Keratinocyte (primary cell): Measurements from ENCODE around the gene PAPPA. TPM values are rescaled to one million over a fixed set of nuclear protein-coding genes. Genes with fewer than 3 reads are reported as not detected.

Experiments used
- DNase-seq: peaks from one replicate; pipeline ENCODE4 v3.0.0-alpha.2; 2011; ENCODE audit warnings: low read depth, missing footprints, low spot score
- FAIRE-seq: peaks from 2 replicates; lab custom pipeline; 2011; peaks lifted over from hg19 to GRCh38; lab: Jason Lieb, UNC
- H2AFZ ChIP-seq: 2 replicates; pipeline ENCODE4 v1.6.0; 2012; ENCODE audit warnings: low read length, control low read depth, inconsistent platforms; ENCODE audit not compliant: control insufficient read depth
- H3K27ac ChIP-seq: 2 replicates; pipeline ENCODE4 v1.5.1; 2011; ENCODE audit warnings: low read length; ENCODE audit not compliant: control insufficient read depth, insufficient read depth
- H3K27me3 ChIP-seq: 3 replicates; pipeline ENCODE4 v1.6.0; 2011; ENCODE audit warnings: low read length; ENCODE audit not compliant: control insufficient read depth, insufficient read depth; ENCODE audit errors: extremely low read depth
- H3K36me3 ChIP-seq, 2 experiments: 2 replicates in 1 of 2; 3 replicates in 1 of 2; pipeline ENCODE4 v1.5.1; 2011; ENCODE audit warnings: low read length in 2 of 2, mild to moderate bottlenecking in 1 of 2; ENCODE audit not compliant: control insufficient read depth in 2 of 2, insufficient read depth in 2 of 2; ENCODE audit errors: extremely low read depth in 1 of 2
- H3K4me1 ChIP-seq: 3 replicates; pipeline ENCODE4 v1.5.1; 2011; ENCODE audit warnings: low read length; ENCODE audit not compliant: control insufficient read depth, insufficient read depth; ENCODE audit errors: extremely low read depth
- H3K4me2 ChIP-seq: 3 replicates; pipeline ENCODE4 v1.6.0; 2011; ENCODE audit warnings: low read depth, low read length; ENCODE audit not compliant: control insufficient read depth, insufficient read depth; ENCODE audit errors: extremely low read depth
- H3K4me3 ChIP-seq, 3 experiments: fragments of 200-600 bp in 1 of 3; sonication (generic) in 1 of 3; 2 replicates in 2 of 3; 3 replicates in 1 of 3; pipeline ENCODE4 v1.5.1; 2011 to 2016; ENCODE audit warnings: low read length in 3 of 3, mild to moderate bottlenecking in 3 of 3, control low read depth in 2 of 3, inconsistent platforms in 1 of 3, low read depth in 1 of 3, mixed read lengths in 1 of 3, mixed run types in 1 of 3, moderate library complexity in 1 of 3; ENCODE audit not compliant: control insufficient read depth in 2 of 3, insufficient read depth in 2 of 3; ENCODE audit errors: extremely low read depth in 1 of 3
- H3K79me2 ChIP-seq: 2 replicates; pipeline ENCODE4 v1.6.0; 2012; ENCODE audit warnings: low read length; ENCODE audit not compliant: control insufficient read depth, insufficient read depth
- H3K9ac ChIP-seq: 3 replicates; pipeline ENCODE4 v1.6.0; 2011; ENCODE audit warnings: low read length; ENCODE audit not compliant: control insufficient read depth, insufficient read depth; ENCODE audit errors: extremely low read depth
- H3K9me1 ChIP-seq: 3 replicates; pipeline ENCODE4 v1.6.0; 2011; ENCODE audit warnings: low read length; ENCODE audit not compliant: control insufficient read depth, insufficient read depth; ENCODE audit errors: extremely low read depth
- H3K9me3 ChIP-seq: 2 replicates; pipeline ENCODE4 v1.5.1; 2012; ENCODE audit warnings: low read depth, low read length; ENCODE audit not compliant: control insufficient read depth
- H4K20me1 ChIP-seq: 3 replicates; pipeline ENCODE4 v1.6.0; 2011; ENCODE audit warnings: low read length; ENCODE audit not compliant: control insufficient read depth, insufficient read depth; ENCODE audit errors: extremely low read depth
- EZH2 ChIP-seq: IDR thresholded peaks from one replicate; pipeline ENCODE4 v1.6.1; 2012; ENCODE audit warnings: inconsistent platforms, mild to moderate bottlenecking, low read length, moderate library complexity
- dilution Hi-C: fragments of 300-500 bp; cut with MboI; formaldehyde crosslinking; loops from one replicate; pipeline ENCODE4 v1.7.0; 2020; ENCODE audit warnings: low sequenced_read_pairs; ENCODE audit not compliant: extremely low pct_ligation_motif_present
- polyA plus RNA-seq, 5 experiments: library from polyadenylated mRNA; depleted of rRNA in 3 of 5; stranded (reverse) in 3 of 5; stranded (forward) in 1 of 5; unstranded in 1 of 5; fragments of >200 nt; gene quantifications; 1 replicate in 1 of 5; 2 replicates in 3 of 5; 3 replicates in 1 of 5; pipeline versions ENCODE4 v1.2.1 to v1.2.3, GENCODE V29; 2011 to 2012; ENCODE audit warnings: missing spikeins in 2 of 5, low read depth in 1 of 5, low replicate concordance in 1 of 5
- TF ChIP-seq, protein P1 (sequence below), 3 experiments: IDR thresholded peaks in 1 of 3; conservative IDR thresholded peaks in 1 of 3; optimal IDR thresholded peaks in 1 of 3; 2 replicates in 2 of 3; 3 replicates in 1 of 3; pipeline versions ENCODE3 to v1.5.1; 2011; ENCODE audit warnings: low read length in 3 of 3, mild to moderate bottlenecking in 3 of 3, moderate library complexity in 2 of 3, control low read depth in 1 of 3, inconsistent platforms in 1 of 3; ENCODE audit not compliant: insufficient read depth in 2 of 3; ENCODE audit errors: extremely low read depth in 1 of 3

The PAPPA gene
- polyA plus RNA-seq, 1 donor (not counting 4 experiments of a cell fraction or from before 2014, with no cell fraction given): 0.77 TPM

DNA sequence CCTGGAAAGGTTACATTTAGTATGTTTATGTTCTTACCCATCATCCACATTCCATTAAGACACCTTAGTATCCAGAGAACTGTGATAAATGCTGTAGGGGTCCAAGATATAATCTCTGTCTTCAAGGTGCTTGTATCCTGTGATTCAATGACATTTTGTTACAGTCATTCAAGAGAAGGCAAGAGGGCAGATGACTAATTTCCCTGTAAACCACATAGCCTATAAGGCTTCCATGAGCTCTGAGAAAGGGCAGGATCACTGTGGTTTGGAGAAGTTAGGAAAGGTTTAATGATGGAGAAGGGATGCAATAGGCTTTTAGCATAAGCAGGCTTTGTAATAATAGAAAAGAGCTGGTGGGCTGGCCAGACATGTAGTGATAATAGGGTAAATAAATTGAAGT lies 40.0 kb downstream of the PAPPA start:
- H3K9ac ChIP-seq: no peak overlapping the region
- H3K27me3 ChIP-seq: no peaks in the 10 kb centered on the region
- peak; percentile 19 for DNase-seq
- H3K4me2 ChIP-seq: peak overlapping the region; percentile 23
- H3K4me1 ChIP-seq: peaks cover 42% of the 10 kb centered on the region
- no peaks in the 10 kb centered on the region for H3K79me2 ChIP-seq
- no peak for TF ChIP-seq EZH2
- TF ChIP-seq, protein P1, sequence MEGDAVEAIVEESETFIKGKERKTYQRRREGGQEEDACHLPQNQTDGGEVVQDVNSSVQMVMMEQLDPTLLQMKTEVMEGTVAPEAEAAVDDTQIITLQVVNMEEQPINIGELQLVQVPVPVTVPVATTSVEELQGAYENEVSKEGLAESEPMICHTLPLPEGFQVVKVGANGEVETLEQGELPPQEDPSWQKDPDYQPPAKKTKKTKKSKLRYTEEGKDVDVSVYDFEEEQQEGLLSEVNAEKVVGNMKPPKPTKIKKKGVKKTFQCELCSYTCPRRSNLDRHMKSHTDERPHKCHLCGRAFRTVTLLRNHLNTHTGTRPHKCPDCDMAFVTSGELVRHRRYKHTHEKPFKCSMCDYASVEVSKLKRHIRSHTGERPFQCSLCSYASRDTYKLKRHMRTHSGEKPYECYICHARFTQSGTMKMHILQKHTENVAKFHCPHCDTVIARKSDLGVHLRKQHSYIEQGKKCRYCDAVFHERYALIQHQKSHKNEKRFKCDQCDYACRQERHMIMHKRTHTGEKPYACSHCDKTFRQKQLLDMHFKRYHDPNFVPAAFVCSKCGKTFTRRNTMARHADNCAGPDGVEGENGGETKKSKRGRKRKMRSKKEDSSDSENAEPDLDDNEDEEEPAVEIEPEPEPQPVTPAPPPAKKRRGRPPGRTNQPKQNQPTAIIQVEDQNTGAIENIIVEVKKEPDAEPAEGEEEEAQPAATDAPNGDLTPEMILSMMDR (optimal IDR thresholded peaks at IDR 0.05 in 1 of 3, IDR thresholded peaks at IDR 0.05 in 1 of 3, conservative IDR thresholded peaks at IDR 0.05 in 1 of 3; ENCODE audit: extremely low read depth in 1 of 3, insufficient read depth in 2 of 3, low read length in 3 of 3): no peak
- no peak overlapping the region for H3K4me3 ChIP-seq
- no peak overlapping the region for H2AFZ ChIP-seq
- dilution Hi-C loops: no loop called here
- no peaks in the 10 kb centered on the region for H4K20me1 ChIP-seq
- no peaks in the 10 kb centered on the region for H3K9me3 ChIP-seq
- no peaks in the 10 kb centered on the region for H3K36me3 ChIP-seq
- H3K9me1 ChIP-seq: no peaks in the 10 kb centered on the region
- peak overlapping the region; percentile 10 for H3K27ac ChIP-seq
- peak; percentile 97 for FAIRE-seq

DNA sequence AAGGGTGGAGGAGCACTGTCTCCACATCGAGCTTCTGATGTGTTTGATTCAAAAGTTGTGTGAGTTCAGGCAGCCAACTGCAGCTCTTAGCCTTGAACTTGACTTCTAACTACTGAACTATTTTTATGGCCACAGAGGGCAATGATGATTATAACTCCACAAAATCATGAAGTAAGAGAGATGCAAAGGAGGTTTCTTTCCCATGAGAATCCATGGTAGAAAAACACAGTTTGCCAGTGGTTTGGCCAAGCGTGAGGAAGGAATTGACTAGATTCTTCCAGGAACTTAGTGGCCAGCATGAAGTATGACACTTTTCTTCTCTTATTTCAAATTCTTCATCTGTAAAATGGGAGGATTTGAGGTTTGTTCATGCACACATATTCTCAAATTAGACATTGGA lies 43.2 kb downstream of the PAPPA start:
- Histone ChIP-seq H3K9me3 (no peaks in the 10 kb centered on the region), H3K27me3 (no peaks in the 10 kb centered on the region), H3K4me1 (peaks cover 22% of the 10 kb centered on the region), H2AFZ (no peak overlapping the region), H3K9ac (no peak overlapping the region), H3K4me2 (no peak overlapping the region), H3K79me2 (no peaks in the 10 kb centered on the region), H3K27ac (no peak overlapping the region), H3K36me3 (no peaks in the 10 kb centered on the region), H3K9me1 (no peaks in the 10 kb centered on the region), H3K4me3 (no peak overlapping the region), H4K20me1 (no peaks in the 10 kb centered on the region)
- no peak for FAIRE-seq
- TF ChIP-seq, protein P1 (optimal IDR thresholded peaks at IDR 0.05 in 1 of 3, IDR thresholded peaks at IDR 0.05 in 1 of 3, conservative IDR thresholded peaks at IDR 0.05 in 1 of 3; ENCODE audit: extremely low read depth in 1 of 3, insufficient read depth in 2 of 3, low read length in 3 of 3): no peak
- no peak for TF ChIP-seq EZH2
- DNase-seq: no peak
- dilution Hi-C loops: no loop called here
